MM.1S (cell line): ENCODE data around the gene ACKR2.

Experiments used
- DNase-seq: peaks from one replicate; pipeline ENCODE4 v3.0.0-alpha.2; 2015
- H2AFZ ChIP-seq: fragments of 300-600 bp; sonication (generic); 2 replicates; pipeline ENCODE4 v1.6.0; 2016; ENCODE audit warnings: antibody characterized with exemption, low read length
- H3F3A ChIP-seq: fragments of 300-600 bp; sonication (generic); 2 replicates; pipeline ENCODE4 v1.6.1; 2016; ENCODE audit warnings: mild to moderate bottlenecking, antibody characterized with exemption, low read length, moderate library complexity, mixed read lengths; ENCODE audit not compliant: insufficient read depth
- H3K27ac ChIP-seq: fragments of 300-600 bp; sonication (generic); 2 replicates; pipeline ENCODE4 v1.5.1; 2016; ENCODE audit warnings: mild to moderate bottlenecking, low read length
- H3K27me3 ChIP-seq: fragments of 300-600 bp; sonication (generic); replicated peaks from 2 replicates; pipeline ENCODE4 v1.6.0; 2016; ENCODE audit warnings: low read length; ENCODE audit not compliant: insufficient read depth
- H3K36me3 ChIP-seq: fragments of 300-600 bp; sonication (generic); replicated peaks from 2 replicates; pipeline ENCODE4 v1.6.1; 2016; ENCODE audit warnings: mild to moderate bottlenecking, low read length, mixed read lengths; ENCODE audit not compliant: insufficient read depth
- H3K4me1 ChIP-seq: fragments of 300-600 bp; sonication (generic); 2 replicates; pipeline ENCODE4 v1.6.1; 2016; ENCODE audit warnings: low read length, mixed read lengths
- H3K4me2 ChIP-seq: fragments of 300-600 bp; sonication (generic); 2 replicates; pipeline ENCODE4 v1.6.0; 2016; ENCODE audit warnings: low read depth, low read length
- H3K4me3 ChIP-seq: fragments of 300-600 bp; sonication (generic); 2 replicates; pipeline ENCODE4 v1.5.1; 2016; ENCODE audit warnings: low read length, mixed read lengths
- H3K79me2 ChIP-seq: fragments of 300-600 bp; sonication (generic); 2 replicates; pipeline ENCODE4 v1.6.1; 2016; ENCODE audit warnings: mixed run types, low read length, mixed read lengths
- H3K9ac ChIP-seq: fragments of 300-600 bp; sonication (generic); 2 replicates; pipeline ENCODE4 v1.6.1; 2016; ENCODE audit warnings: low read length, mixed read lengths
- H3K9me2 ChIP-seq: fragments of 300-600 bp; sonication (generic); replicated peaks from 2 replicates; pipeline ENCODE4 v1.6.1; 2016; ENCODE audit warnings: mild to moderate bottlenecking, low read length, mixed read lengths; ENCODE audit not compliant: insufficient read depth
- H3K9me3 ChIP-seq: fragments of 300-600 bp; sonication (generic); replicated peaks from 2 replicates; pipeline ENCODE4 v1.6.1; 2016; ENCODE audit warnings: mild to moderate bottlenecking, low read length, mixed read lengths; ENCODE audit not compliant: insufficient read depth
- H4K20me1 ChIP-seq: fragments of 300-600 bp; sonication (generic); 2 replicates; pipeline ENCODE4 v1.6.1; 2016; ENCODE audit warnings: mild to moderate bottlenecking, low read length, moderate library complexity, mixed read lengths; ENCODE audit not compliant: insufficient read depth
- EZH2 ChIP-seq: fragments of 300-600 bp; sonication (generic); optimal IDR thresholded peaks from 2 replicates; pipeline ENCODE3; 2017; ENCODE audit warnings: low read depth, mild to moderate bottlenecking, antibody characterized with exemption, low read length, mixed read lengths
- EZH2phosphoT487 ChIP-seq: fragments of 300-600 bp; sonication (generic); IDR thresholded peaks from 2 replicates; pipeline ENCODE4 v1.6.1; 2018; ENCODE audit warnings: antibody characterized with exemption, low read length
- TF ChIP-seq, protein P1 (sequence below): fragments of 300-600 bp; sonication (generic); IDR thresholded peaks from 2 replicates; pipeline ENCODE4 v1.5.1; 2016; ENCODE audit warnings: antibody characterized with exemption, low read length, mixed read lengths

The ACKR2 gene

DNA sequence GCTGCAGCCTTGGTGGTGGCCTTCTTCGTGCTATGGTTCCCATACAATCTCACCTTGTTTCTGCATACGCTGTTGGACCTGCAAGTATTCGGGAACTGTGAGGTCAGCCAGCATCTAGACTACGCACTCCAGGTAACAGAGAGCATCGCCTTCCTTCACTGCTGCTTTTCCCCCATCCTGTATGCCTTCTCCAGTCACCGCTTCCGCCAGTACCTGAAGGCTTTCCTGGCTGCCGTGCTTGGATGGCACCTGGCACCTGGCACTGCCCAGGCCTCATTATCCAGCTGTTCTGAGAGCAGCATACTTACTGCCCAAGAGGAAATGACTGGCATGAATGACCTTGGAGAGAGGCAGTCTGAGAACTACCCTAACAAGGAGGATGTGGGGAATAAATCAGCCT lies 56.0 kb downstream of the ACKR2 start:
- Histone ChIP-seq H3K4me1 (no peaks in the 10 kb centered on the region), H3K79me2 (no peaks in the 10 kb centered on the region), H3K36me3 (no peaks in the 10 kb centered on the region), H3K4me2 (no peak overlapping the region), H4K20me1 (no peaks in the 10 kb centered on the region), H3F3A (no peaks in the 10 kb centered on the region), H3K27ac (no peak overlapping the region), H2AFZ (no peak overlapping the region), H3K4me3 (no peak overlapping the region), H3K9me2 (no peaks in the 10 kb centered on the region), H3K27me3 (no peaks in the 10 kb centered on the region), H3K9me3 (no peaks in the 10 kb centered on the region), H3K9ac (no peak overlapping the region)
- DNase-seq: no peak
- TF ChIP-seq EZH2phosphoT487: no peak
- TF ChIP-seq EZH2: no peak
- TF ChIP-seq, protein P1, sequence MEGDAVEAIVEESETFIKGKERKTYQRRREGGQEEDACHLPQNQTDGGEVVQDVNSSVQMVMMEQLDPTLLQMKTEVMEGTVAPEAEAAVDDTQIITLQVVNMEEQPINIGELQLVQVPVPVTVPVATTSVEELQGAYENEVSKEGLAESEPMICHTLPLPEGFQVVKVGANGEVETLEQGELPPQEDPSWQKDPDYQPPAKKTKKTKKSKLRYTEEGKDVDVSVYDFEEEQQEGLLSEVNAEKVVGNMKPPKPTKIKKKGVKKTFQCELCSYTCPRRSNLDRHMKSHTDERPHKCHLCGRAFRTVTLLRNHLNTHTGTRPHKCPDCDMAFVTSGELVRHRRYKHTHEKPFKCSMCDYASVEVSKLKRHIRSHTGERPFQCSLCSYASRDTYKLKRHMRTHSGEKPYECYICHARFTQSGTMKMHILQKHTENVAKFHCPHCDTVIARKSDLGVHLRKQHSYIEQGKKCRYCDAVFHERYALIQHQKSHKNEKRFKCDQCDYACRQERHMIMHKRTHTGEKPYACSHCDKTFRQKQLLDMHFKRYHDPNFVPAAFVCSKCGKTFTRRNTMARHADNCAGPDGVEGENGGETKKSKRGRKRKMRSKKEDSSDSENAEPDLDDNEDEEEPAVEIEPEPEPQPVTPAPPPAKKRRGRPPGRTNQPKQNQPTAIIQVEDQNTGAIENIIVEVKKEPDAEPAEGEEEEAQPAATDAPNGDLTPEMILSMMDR: no peak

DNA sequence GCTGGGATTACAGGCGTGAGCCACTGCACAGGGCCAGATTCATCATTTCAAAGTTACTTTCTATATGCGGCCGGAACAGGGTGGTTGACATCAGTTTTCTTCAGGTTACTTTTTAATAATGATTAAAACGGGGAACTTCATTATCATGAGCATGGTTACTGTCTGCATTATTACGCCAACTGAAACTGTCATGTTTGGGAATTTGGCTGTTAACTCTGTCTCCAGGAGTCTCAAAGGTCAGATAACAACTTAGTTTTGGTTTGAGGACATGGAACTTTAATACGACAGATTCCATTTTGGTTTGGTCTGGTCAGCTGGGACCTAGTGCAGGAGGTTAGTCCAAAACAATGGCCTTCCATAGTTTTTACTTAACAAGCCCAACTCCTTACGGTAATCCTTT lies 57.9 kb downstream of the ACKR2 start:
- no peaks in the 10 kb centered on the region for H3F3A ChIP-seq
- no peaks in the 10 kb centered on the region for H3K79me2 ChIP-seq
- H3K27ac ChIP-seq: no peak overlapping the region
- no peaks in the 10 kb centered on the region for H3K4me1 ChIP-seq
- no peak for DNase-seq
- no peaks in the 10 kb centered on the region for H3K36me3 ChIP-seq
- TF ChIP-seq, protein P1: no peak
- TF ChIP-seq EZH2phosphoT487 (no peak), EZH2 (no peak)
- no peak overlapping the region for H3K9ac ChIP-seq
- H4K20me1 ChIP-seq: no peaks in the 10 kb centered on the region
- no peak overlapping the region for H3K4me2 ChIP-seq
- H3K27me3 ChIP-seq: no peaks in the 10 kb centered on the region
- no peak overlapping the region for H2AFZ ChIP-seq
- H3K4me3 ChIP-seq: no peak overlapping the region
- H3K9me3 ChIP-seq: no peaks in the 10 kb centered on the region
- no peaks in the 10 kb centered on the region for H3K9me2 ChIP-seq

DNA sequence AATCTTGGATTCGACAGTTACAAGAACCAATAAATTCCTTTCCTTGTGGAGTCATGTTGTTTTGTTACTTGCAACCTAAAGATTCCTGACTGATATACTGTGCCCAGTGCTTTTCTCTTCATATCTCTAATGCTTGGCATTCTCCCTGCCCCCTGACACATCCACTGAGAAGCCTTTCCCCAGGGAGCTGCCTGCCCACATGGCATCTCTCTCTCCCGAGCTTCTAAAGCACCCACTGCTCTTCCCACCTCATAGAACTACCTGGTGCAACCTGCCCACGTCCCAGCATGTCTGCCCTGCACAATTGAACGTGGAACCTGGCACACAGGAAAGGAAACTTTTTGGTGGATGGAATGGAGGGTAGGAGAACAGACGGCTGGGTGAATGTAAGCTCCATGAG lies 59.6 kb downstream of the ACKR2 start:
- Histone ChIP-seq H3K79me2 (no peaks in the 10 kb centered on the region), H3K4me2 (no peak overlapping the region), H3K27ac (no peak overlapping the region), H3K9me3 (no peaks in the 10 kb centered on the region), H3K27me3 (no peaks in the 10 kb centered on the region), H4K20me1 (no peaks in the 10 kb centered on the region), H3K4me1 (no peaks in the 10 kb centered on the region), H3K9me2 (no peaks in the 10 kb centered on the region), H3K36me3 (no peaks in the 10 kb centered on the region), H2AFZ (no peak overlapping the region), H3K9ac (no peak overlapping the region), H3F3A (no peaks in the 10 kb centered on the region), H3K4me3 (no peak overlapping the region)
- TF ChIP-seq EZH2: no peak
- TF ChIP-seq, protein P1: no peak
- no peak for TF ChIP-seq EZH2phosphoT487
- no peak for DNase-seq
